Liver (tissue), 3 donors: ENCODE results near the gene TSC1.

ENCODE experiments used
- FOXA1 ChIP-seq: IDR thresholded peaks from 2 replicates; pipeline ENCODE4 v1.6.1; 2016; ENCODE audit warnings: antibody characterized with exemption
- GABPA ChIP-seq, 2 donors: IDR thresholded peaks in 1 of 2; conservative IDR thresholded peaks in 1 of 2; 2 replicates each; pipeline ENCODE4 v1.6.1; 2016; ENCODE audit warnings: antibody characterized with exemption in 2 of 2, mild to moderate bottlenecking in 1 of 2, moderate library complexity in 1 of 2
- HNF4G ChIP-seq: IDR thresholded peaks from 2 replicates; pipeline ENCODE4 v1.6.1; 2016; ENCODE audit warnings: antibody characterized with exemption
- NR2F2 ChIP-seq: IDR thresholded peaks from 2 replicates; pipeline ENCODE4 v1.6.1; 2016; ENCODE audit warnings: antibody characterized with exemption
- TAF1 ChIP-seq: conservative IDR thresholded peaks from 2 replicates; pipeline ENCODE4 v1.6.1; 2016; ENCODE audit warnings: antibody characterized with exemption, mild to moderate bottlenecking
- TF ChIP-seq, protein P1 (sequence below): fragments of 150-350 bp; IDR thresholded peaks from 2 replicates; pipeline ENCODE4 v1.5.1; 2017; ENCODE audit warnings: improper control_type of control experiment, low read depth, low read length; ENCODE audit not compliant: missing input control
- TF ChIP-seq, protein P2 (sequence below): IDR thresholded peaks from 2 replicates; pipeline ENCODE4 v1.6.1; 2016; ENCODE audit warnings: antibody characterized with exemption
- TF ChIP-seq, protein P3 (sequence below): IDR thresholded peaks from 2 replicates; pipeline ENCODE4 v1.6.1; 2016; ENCODE audit warnings: antibody characterized with exemption
- donor health status: healthy.
- donor health status: healthy.

DNA sequence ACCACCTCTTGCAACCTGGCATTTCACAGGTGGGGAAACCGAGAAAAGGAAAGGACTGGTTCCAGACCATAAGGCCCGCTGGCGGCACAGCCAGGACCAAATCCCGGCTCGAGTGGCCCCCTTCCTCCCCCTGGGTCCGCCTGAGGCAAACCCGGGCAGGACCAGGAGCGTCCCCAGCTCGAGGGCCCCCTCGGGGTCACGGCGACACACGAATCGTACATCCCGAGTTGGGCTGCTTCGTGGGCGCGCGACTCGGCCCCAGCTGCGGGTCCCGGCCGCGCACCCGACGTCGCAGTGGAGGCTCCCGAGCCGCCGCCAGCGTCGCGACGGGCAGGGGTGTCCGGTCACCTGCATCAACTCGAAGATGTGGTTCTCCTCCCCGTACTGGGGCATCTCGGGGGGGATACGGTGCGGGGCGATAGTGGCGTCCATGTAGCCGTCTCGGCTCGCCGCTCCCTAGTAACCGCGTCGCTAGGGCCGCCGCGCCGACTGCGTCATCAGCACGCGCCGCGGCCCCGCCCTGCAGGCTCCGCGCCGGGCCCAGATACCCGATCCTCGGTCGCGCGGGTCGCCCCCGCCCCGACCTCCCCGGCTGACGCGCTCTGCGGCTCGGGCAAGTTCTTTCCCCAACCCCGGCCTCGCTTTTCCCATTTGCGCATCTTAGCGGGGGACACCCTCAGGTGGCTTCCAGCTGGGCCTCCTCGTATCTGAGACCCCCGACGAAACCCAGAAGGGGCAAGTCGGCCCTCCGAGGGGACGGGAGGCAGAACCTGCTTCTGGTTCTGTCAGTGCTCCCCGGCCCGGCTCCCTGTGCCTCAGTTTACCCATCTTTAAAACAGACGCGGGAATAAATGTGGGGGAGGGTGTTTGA lies 66.4 kb downstream of the TSC1 start, which contains the start of gene AK8:
- TF ChIP-seq, protein P1, sequence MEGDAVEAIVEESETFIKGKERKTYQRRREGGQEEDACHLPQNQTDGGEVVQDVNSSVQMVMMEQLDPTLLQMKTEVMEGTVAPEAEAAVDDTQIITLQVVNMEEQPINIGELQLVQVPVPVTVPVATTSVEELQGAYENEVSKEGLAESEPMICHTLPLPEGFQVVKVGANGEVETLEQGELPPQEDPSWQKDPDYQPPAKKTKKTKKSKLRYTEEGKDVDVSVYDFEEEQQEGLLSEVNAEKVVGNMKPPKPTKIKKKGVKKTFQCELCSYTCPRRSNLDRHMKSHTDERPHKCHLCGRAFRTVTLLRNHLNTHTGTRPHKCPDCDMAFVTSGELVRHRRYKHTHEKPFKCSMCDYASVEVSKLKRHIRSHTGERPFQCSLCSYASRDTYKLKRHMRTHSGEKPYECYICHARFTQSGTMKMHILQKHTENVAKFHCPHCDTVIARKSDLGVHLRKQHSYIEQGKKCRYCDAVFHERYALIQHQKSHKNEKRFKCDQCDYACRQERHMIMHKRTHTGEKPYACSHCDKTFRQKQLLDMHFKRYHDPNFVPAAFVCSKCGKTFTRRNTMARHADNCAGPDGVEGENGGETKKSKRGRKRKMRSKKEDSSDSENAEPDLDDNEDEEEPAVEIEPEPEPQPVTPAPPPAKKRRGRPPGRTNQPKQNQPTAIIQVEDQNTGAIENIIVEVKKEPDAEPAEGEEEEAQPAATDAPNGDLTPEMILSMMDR, result no peak
- TF ChIP-seq TAF1, result no peak
- no peak for TF ChIP-seq NR2F2
- TF ChIP-seq FOXA1, result no peak
- no peak for TF ChIP-seq HNF4G
- TF ChIP-seq, protein P2, sequence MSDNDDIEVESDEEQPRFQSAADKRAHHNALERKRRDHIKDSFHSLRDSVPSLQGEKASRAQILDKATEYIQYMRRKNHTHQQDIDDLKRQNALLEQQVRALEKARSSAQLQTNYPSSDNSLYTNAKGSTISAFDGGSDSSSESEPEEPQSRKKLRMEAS, result no peak
- TF ChIP-seq GABPA (IDR thresholded peaks at IDR 0.05 in 1 of 2, conservative IDR thresholded peaks at IDR 0.05 in 1 of 2), result no peak
- TF ChIP-seq, protein P3, sequence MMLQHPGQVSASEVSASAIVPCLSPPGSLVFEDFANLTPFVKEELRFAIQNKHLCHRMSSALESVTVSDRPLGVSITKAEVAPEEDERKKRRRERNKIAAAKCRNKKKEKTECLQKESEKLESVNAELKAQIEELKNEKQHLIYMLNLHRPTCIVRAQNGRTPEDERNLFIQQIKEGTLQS, result no peak
